Amygdala (tissue), 56 donors: ENCODE measurements around the gene ATP4B.

Experiments
- DNase-seq, 56 donors: peaks; one replicate each; lab custom pipeline; 2025; lab: John Stamatoyannopoulos, UW

Gene ATP4B

GRCh38 chr13:113611996-113612395 is 46.0 kb downstream of the ATP4B start:
- no peak for DNase-seq

DNA sequence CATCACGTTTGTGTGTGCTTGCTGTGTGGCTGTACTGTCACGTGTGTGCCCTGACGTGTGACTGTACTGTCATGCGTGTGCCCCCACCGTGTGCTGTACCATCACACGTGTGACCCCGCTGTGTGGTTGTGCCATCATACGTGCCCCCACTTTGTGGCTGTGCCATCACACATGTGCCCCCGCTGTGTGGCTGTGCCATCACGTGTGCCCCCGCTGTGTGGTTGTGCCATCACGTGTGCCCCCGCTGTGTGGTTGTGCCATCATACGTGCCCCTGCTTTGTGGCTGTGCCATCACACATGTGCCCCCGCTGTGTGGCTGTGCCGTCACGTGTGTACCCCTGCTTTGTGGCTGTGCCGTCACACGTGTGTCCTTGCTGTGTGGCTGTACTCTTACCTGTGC is 47.7 kb downstream of the ATP4B start:
- DNase-seq: no peak

DNA sequence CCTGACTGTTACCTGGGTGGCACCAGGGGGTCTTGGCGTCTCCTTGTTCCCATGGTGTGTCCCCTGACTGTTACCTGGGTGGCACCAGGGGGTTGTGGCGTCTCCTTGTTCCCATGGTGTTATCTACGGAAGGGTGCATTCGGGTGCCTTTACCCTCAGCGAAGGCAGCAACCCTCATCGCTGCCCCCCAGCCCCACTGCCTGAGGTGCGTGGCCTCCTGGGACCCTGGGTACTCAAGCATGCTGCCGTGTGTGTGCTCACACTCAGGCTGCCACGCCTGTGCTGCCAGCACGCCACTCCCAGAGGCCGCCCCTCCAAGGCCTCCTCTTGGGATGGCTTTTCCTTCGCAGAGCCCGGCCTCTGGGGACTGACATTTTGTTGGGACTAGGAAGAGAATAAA is 48.4 kb downstream of the ATP4B start:
- no peak for DNase-seq

DNA sequence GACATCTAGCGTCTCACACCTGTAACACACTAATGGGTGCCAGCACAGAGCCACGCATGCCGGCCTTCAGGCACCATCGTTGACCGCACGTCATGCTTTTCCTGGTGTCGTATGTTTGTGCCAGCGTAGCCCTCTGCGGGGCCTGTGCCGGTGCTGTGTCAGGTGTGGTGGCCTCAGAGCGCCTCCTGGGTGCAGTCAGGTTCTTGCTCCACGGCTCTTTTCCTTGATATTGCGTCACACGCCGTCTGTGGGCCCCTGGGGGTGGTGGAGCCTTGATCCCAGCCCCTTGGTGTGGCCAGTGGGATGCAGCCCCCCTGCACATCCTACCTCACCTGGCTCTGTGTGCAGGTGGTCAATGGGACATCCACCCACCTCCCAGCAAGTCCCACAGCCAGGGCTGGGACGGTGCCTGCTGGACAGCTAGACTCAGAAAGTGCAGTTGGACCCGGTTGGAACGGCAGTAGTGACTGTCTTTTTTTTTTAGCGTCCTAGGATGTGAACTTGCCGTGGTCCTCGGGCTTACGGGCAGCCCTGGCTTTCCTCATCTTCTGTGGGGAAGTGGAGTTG is 48.9 kb downstream of the ATP4B start:
- DNase-seq: no peak

DNA sequence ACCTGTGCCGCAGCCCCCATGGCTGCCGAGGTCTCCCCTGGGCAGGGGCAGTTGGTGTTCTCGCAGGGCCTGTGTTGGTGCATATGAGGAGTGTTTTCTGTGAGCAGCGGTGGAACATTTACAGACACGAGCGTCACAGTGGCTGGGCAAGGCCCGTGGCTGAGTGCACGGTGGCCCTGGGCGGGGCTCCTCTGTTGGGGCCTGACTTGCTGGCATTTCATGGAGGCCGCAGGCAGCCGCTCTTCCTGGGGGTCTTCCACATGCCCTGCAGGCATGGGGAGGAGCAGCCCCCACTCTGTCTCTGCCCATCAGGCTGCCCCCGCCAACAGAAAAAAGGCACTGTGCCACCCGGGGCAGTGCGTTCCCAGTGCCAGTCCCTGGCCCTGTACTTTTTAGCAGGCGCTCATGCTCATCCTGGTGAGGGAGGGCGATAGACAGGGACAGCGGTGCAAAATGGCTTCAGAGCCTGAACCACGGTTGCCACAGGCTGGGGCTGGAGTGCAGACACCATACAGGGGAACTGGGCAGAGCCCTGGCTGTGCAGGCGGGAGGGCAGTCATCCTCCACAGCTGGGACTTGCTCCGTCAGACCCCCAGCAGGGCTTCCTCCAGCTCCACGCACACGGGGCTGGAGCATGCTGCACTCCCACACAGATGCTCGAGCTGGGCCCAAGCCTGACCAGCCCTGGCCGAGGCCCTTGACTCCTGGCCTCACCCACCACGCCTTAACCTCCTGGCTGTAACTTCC is 49.9 kb downstream of the ATP4B start:
- no peak for DNase-seq

DNA sequence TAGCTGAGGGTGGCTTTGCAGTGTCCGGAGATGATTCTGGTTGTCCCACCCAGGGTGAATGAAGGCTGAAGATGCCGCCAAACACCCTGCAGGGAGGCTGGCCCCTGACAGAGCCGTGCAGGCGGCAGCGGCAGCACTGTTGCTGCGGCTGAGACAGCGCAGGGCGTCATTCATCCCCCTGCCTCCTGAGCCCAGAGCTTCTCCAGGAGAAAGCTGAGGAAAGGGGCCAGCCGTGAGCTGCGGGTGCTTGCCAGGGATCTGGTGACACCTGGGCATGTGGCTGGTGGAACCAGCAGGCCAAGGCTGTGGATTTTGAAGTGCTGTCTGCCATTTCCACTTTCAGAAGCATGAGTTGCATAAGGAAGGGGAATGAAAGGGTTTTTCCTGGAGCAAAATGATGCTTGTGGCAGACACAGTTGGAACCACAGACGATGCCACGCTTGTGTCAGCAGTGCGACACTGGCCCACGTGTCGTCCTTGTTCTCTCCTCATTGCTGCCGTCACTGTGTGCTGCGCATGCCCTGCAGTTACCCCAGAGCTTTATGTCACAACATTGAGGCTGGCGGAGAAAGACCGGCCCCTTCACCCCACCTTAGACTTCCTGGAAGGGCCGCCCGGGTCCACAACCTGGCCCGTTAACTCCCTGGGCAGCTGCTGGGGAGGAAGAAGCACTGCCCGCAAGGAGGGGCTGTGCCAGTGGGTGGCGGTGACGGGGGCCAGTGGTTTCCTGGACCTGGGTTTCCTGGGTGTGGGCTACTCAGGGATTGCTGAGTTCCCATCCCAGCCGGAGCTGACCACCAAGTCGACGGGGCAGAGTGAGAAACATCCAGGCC is 50.7 kb downstream of the ATP4B start:
- no peak for DNase-seq

- no peak for DNase-seq
Measured at GRCh38 chr13:113605866-113606438, 52.0 kb downstream of the ATP4B start.

GRCh38 chr13:113605461-113605860 is 52.5 kb downstream of the ATP4B start:
- DNase-seq: no peak

GRCh38 chr13:113604186-113604585 is 53.8 kb downstream of the ATP4B start:
- DNase-seq: no peak

DNA sequence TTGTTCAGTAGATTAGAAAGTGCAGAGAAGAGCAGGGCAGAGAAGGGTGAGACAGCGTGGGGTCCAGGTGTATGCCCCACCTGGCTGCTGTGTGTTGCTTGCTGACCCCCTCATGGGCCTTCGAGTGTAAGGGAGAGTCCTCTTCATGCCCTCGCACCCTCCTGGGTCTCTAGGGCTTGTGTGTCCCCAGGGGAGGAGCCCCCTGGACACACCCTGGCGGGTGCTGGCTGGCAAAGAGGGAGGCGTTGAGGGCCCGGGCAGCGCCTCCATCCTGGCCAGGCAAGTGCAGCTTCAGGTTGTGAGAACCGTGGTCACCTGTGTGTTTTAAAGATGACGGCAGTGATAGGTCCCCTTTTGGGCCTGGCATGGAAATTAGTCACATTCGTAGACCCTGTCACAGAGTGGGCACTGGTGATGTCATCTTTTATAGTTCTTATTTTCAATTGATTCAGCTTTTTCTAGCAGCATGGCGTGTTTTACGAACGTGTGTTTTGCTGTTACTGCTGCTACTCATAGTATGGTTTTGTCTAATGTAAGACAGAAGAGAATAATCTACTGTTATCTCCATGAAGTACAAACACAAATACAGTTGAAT is 54.8 kb downstream of the ATP4B start:
- DNase-seq: no peak

DNA sequence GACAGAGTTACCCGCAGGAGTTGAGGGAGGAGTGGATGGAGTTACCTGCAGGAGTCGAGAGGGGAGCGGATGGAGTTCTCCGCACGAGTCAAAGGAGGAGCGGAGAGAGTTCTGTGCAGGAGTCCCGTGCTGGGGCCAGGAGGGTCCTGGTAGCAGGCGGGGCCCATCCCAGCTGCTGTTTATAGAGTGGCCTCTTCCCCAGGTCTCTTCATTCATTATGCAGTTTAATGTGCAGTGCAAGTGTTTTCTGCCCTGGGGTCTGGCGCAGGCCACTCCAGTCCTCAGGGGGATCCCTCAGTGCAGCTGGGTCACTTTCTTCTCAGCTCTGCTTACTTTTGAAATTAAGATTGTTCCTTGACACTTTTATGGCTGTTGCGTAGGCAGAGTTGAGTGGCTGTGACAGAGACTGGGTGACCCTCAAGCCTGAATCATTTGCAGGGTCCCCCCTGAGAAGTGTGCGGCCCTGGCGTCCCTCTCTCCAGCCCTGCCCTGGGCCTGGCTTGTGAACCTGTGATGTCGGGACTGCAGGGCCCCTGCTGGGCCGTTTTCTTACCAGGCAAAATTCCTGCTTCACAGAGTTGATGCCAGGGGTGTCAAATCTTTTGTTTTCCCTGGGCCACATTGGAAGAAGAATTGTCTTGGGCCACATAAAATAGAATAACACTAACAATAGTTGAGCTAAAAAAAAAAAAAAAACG is 55.6 kb downstream of the ATP4B start:
- DNase-seq: no peak

- DNase-seq: no peak
Measured at GRCh38 chr13:113601166-113602070, 56.6 kb downstream of the ATP4B start.

DNA sequence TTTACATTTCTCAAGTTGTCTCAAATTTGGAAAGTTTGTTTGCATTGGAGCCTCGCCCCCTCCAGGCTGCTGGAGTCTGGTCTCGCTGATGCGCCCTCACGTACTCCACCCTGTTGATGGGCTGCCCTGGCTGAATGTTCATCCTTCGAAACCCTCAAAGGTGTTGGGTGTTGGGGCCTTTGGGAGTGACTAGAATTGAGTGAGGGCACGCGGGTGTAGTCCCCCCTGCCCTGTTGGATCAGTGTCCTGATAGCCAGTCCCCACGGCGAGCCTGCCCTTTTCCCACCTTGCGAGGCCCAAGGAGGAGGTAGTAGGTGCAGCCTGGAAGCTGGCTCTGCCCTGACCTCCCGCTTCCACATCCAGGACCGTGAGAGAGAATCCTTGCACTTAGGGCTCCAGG is 58.6 kb downstream of the ATP4B start:
- no peak for DNase-seq
